Breast epithelium (tissue), 3 donors: ENCODE measurements around the gene CCDC6.

Experiments
- POLR2A ChIP-seq: fragments of 450-650 bp; IDR thresholded peaks from one replicate; pipeline ENCODE4 v1.6.1; 2016; ENCODE audit warnings: antibody characterized with exemption, mild to moderate bottlenecking, moderate library complexity
- POLR2AphosphoS5 ChIP-seq, 3 donors: sonication (generic); formaldehyde crosslinking; IDR thresholded peaks; one replicate each; pipeline ENCODE4 v1.6.1; 2017; ENCODE audit warnings: antibody characterized with exemption in 3 of 3
- TF ChIP-seq, protein P1 (sequence below), 3 donors: fragments of 450-650 bp; IDR thresholded peaks; one replicate each; pipeline ENCODE4 v1.5.1; 2016 to 2017; ENCODE audit warnings: antibody characterized with exemption in 3 of 3, mild to moderate bottlenecking in 3 of 3, moderate library complexity in 3 of 3

DNA sequence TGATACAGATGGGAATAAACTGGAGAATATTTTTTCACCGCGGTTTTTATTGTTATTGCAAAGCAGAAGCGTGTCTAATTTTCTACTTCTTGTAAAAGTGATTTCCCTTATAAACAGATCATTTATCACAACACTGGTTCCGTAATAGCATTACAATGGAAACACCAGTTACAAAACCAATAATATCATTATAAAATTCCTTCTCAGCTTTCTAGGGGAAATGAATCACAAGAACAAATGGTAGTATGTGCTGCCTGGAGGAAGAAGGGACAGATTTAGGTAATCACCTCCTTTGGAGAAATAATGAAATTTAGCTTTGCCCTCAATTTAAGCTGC, 2.4 kb upstream of the CCDC6 start:
- TF ChIP-seq, protein P1, sequence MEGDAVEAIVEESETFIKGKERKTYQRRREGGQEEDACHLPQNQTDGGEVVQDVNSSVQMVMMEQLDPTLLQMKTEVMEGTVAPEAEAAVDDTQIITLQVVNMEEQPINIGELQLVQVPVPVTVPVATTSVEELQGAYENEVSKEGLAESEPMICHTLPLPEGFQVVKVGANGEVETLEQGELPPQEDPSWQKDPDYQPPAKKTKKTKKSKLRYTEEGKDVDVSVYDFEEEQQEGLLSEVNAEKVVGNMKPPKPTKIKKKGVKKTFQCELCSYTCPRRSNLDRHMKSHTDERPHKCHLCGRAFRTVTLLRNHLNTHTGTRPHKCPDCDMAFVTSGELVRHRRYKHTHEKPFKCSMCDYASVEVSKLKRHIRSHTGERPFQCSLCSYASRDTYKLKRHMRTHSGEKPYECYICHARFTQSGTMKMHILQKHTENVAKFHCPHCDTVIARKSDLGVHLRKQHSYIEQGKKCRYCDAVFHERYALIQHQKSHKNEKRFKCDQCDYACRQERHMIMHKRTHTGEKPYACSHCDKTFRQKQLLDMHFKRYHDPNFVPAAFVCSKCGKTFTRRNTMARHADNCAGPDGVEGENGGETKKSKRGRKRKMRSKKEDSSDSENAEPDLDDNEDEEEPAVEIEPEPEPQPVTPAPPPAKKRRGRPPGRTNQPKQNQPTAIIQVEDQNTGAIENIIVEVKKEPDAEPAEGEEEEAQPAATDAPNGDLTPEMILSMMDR (IDR thresholded peaks at IDR 0.05) = no peak
- TF ChIP-seq POLR2AphosphoS5 (IDR thresholded peaks at IDR 0.05) = no peak
- no peak for TF ChIP-seq POLR2A
